Measurements from ENCODE around the gene CENPU.

CENPU gene

GRCh38 chr4:184734758-184735157 is 862 bp upstream of the CENPU start:
- no peaks in the 10 kb centered on the region for H3K36me3 ChIP-seq (ENCODE audit: insufficient read depth)
- no peaks in the 10 kb centered on the region for H4K20me1 ChIP-seq (ENCODE audit: insufficient read depth)
- H3K27ac ChIP-seq, result peak overlapping the region; percentile 16; the same call in 1 of the 2 replicates
- H3K4me3 ChIP-seq (IDR thresholded peaks at IDR 0.05; ENCODE audit: insufficient read depth, low read depth, low read length), result no peak overlapping the region
- H3K4me2 ChIP-seq, result peak overlapping the region; percentile 79; the same call in 1 of the 2 replicates
- H3K27me3 ChIP-seq (ENCODE audit: insufficient read depth, low read depth), result no peaks in the 10 kb centered on the region
- H3K9ac ChIP-seq, result 0 out of 2 replicates have a peak overlapping the region, but pooled peaks have one; percentile 89
- H3K4me1 ChIP-seq (ENCODE audit: low read depth, poor library complexity, severe bottlenecking), result peaks cover 35% of the 10 kb centered on the region
- H2AFZ ChIP-seq (ENCODE audit: low read depth), result peak overlapping the region; percentile 64
- no peak for TF ChIP-seq CTCF (conservative IDR thresholded peaks at IDR 0.05; ENCODE audit: low read depth, low read length)
- H3K79me2 ChIP-seq (ENCODE audit: insufficient read depth, low read depth), result peaks cover 41% of the 10 kb centered on the region

GRCh38 chr4:184732126-184732525 is 1.8 kb downstream of the CENPU start:
- Histone ChIP-seq H3K27me3 (ENCODE audit: insufficient read depth, low read depth) (no peaks in the 10 kb centered on the region), H2AFZ (ENCODE audit: low read depth) (no peak overlapping the region), H3K27ac (peak overlapping the region; percentile 81; the same call in 1 of the 2 replicates), H3K36me3 (ENCODE audit: insufficient read depth) (peaks cover 14% of the 10 kb centered on the region; the same call in 1 of the 2 replicates), H3K9ac (peak overlapping the region; percentile 89; the same call in 1 of the 2 replicates), H3K4me2 (peak overlapping the region; percentile 72), H3K4me1 (ENCODE audit: low read depth, poor library complexity, severe bottlenecking) (peaks cover 42% of the 10 kb centered on the region), H3K79me2 (ENCODE audit: insufficient read depth, low read depth) (peaks cover 66% of the 10 kb centered on the region), H4K20me1 (ENCODE audit: insufficient read depth) (no peaks in the 10 kb centered on the region), H3K4me3 (IDR thresholded peaks at IDR 0.05; ENCODE audit: insufficient read depth, low read depth, low read length) (no peak overlapping the region)
- no peak for TF ChIP-seq CTCF (conservative IDR thresholded peaks at IDR 0.05; ENCODE audit: low read depth, low read length)

GRCh38 chr4:184731056-184731455 is 2.8 kb downstream of the CENPU start:
- Histone ChIP-seq H3K27me3 (ENCODE audit: insufficient read depth, low read depth) (no peaks in the 10 kb centered on the region), H3K36me3 (ENCODE audit: insufficient read depth) (peaks cover 17% of the 10 kb centered on the region; the same call in 1 of the 2 replicates), H3K9ac (no peak overlapping the region), H3K79me2 (ENCODE audit: insufficient read depth, low read depth) (peaks cover 74% of the 10 kb centered on the region), H3K4me2 (peak overlapping the region; percentile 72; the same call in 1 of the 2 replicates), H3K4me1 (ENCODE audit: low read depth, poor library complexity, severe bottlenecking) (peaks cover 42% of the 10 kb centered on the region), H3K27ac (no peak overlapping the region), H4K20me1 (ENCODE audit: insufficient read depth) (no peaks in the 10 kb centered on the region), H3K4me3 (IDR thresholded peaks at IDR 0.05; ENCODE audit: insufficient read depth, low read depth, low read length) (no peak overlapping the region), H2AFZ (ENCODE audit: low read depth) (no peak overlapping the region)
- TF ChIP-seq CTCF (conservative IDR thresholded peaks at IDR 0.05; ENCODE audit: low read depth, low read length), result no peak

- Histone ChIP-seq H3K4me3 (IDR thresholded peaks at IDR 0.05; ENCODE audit: insufficient read depth, low read depth, low read length) (no peak overlapping the region), H3K27ac (no peak overlapping the region), H3K27me3 (ENCODE audit: insufficient read depth, low read depth) (no peaks in the 10 kb centered on the region), H4K20me1 (ENCODE audit: insufficient read depth) (no peaks in the 10 kb centered on the region), H2AFZ (ENCODE audit: low read depth) (no peak overlapping the region), H3K4me2 (no peak overlapping the region), H3K36me3 (ENCODE audit: insufficient read depth) (peaks cover 18% of the 10 kb centered on the region; the same call in 1 of the 2 replicates), H3K4me1 (ENCODE audit: low read depth, poor library complexity, severe bottlenecking) (peaks cover 42% of the 10 kb centered on the region), H3K9ac (no peak overlapping the region), H3K79me2 (ENCODE audit: insufficient read depth, low read depth) (peaks cover 83% of the 10 kb centered on the region)
- TF ChIP-seq CTCF (conservative IDR thresholded peaks at IDR 0.05; ENCODE audit: low read depth, low read length), result no peak
Measured at GRCh38 chr4:184729946-184730345, 4.0 kb downstream of the CENPU start.
